GM21367 (cell line): ENCODE results near the gene CCDC61.

Experiments used
- ATAC-seq: cut with Tn5 transposase; IDR thresholded peaks from one replicate; pipeline ENCODE4 v1.9.1; 2021; ENCODE audit not compliant: unreplicated experiment

The CCDC61 gene

DNA sequence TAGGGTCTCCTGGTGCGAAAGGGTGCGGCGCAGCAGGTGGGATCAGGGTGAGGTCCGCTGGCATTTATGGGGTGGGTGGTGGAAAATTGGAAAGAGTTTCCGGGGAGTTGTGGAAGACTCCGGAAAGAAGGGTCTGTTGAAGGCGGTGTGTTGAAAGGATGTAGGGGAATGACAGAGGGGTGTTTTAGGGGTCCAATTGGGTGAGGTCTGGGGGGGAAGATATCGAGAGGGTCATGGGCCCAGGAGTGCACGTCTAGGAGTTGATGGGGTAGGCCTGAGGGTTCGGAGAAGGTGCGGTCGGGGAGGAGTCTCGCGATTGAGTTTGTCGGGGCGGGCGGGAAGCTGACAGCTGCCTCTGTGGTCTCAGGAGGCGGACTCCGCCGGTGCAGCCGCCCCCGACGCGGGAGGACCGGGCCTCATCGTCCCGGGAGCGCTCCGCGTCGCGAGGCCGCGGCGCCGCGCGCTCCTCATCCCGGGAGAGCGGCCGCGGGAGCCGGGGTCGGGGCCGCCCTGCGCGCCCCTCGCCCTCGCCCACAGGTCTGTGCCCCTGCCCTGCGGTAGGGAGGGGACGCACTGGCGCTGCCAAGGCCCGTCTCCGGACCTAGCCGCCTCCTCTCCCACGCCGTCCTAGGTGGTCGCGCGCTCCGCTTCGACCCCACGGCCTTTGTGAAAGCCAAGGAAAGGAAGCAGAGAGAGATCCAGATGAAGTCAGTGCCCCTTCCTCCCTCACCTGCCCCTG, 20.6 kb downstream of the CCDC61 start:
- ATAC-seq: no peak

DNA sequence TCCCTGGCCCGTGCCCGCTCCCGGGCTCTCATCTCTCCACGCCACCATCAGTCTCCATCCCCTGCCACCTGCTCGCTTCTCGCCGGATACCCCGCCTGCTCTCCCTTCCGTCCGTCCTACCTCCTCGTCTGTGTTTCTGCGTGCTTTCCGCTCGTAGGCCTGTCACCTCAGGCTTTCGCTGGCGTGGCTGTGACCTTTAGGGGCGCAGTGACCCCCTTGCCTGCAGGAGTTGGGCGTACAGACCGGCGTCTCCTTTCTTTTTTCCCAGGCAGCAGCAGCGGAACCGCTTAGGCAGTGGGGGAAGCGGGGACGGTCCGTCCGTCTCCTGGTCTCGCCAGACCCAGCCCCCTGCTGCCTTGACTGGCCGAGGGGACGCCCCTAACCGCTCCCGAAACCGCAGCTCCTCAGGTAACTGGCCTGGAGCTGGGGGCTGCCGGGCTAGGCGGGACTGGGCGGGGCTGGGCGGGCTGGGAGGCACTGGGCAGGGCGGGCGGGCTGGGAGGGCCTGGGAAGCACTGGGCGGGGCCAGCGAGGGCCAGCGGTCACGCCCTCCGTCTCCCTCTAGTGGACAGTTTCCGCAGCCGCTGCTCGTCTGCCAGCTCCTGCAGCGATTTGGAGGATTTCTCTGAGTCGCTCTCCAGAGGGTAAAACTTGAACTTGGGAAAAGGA, 21.3 kb downstream of the CCDC61 start:
- ATAC-seq: peak; percentile 66

DNA sequence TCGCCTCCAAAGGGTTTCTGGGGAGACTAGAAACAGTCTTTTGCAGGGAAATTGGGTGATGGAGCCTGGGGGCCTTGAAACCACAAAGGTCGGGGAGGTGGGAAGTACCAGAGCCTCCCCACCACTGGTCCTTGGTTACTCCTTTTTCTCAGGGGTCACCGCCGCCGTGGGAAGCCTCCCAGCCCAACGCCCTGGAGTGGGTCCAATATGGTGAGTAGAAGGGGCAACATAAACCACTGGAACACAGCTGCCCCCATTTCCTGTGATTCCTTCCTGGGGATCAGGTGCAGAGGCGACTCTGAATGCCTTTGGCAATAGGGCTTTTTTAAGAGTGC, 21.8 kb downstream of the CCDC61 start:
- no peak for ATAC-seq

DNA sequence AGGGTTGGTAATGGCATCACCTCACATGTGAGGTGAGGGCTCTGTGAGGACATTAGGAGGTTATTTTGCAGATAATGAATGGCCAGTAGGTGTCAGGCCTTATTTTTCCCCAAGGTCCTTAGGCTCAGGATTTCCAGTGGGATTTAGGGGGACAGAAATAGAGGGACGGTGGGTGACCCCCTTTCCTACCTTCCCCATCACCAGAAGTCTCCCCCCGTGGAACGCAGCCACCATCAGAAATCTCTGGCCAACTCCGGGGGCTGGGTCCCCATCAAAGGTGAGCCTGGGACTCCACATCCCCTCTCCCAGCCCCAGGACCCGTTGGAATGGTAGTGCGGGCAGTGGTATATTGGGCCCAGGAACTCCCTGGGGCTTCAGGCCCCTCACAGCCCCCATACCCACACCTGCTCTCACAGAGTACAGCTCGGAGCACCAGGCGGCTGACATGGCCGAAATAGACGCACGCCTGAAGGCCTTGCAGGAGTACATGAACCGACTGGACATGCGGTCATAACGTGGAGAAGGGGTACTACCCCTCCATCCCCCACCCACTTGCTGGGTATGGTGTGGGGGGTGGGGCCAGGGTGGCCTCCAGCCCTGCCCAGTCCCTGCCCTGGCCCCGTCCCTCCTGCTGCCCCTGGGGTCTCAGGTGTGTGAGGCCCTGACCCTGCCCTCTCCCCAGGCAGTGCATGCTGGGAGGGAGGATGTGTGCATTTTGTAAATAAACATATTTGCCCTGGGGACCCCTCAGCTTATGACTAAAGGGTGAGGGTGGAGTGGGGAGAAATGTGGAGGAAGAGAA, 22.8 kb downstream of the CCDC61 start:
- no peak for ATAC-seq

DNA sequence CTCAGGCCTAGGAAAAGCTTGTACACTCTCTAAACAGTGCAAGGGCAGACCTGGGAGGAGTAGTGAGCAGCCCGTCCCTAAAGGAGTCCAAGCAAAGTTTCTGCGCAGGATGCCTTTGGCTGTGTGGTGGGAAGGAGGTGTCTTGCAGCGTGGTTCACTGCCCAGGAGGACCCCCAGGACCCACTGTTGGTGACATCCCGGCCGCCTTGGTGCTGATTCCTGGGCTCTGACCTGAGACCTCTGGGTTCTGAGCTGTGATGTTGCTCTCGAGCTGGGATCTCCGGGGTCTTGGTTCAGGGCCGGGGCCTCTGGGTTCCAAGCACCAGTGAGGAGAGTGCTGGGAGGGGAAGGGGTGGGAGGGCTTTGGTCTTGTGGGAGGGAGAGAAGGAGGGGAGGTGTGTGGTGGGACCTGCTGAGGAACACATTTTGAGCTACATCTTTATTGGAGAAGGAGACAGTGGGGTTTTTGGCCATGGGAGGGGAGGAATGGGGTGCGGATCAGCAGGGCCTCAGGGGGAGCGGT, 23.5 kb downstream of the CCDC61 start:
- no peak for ATAC-seq

DNA sequence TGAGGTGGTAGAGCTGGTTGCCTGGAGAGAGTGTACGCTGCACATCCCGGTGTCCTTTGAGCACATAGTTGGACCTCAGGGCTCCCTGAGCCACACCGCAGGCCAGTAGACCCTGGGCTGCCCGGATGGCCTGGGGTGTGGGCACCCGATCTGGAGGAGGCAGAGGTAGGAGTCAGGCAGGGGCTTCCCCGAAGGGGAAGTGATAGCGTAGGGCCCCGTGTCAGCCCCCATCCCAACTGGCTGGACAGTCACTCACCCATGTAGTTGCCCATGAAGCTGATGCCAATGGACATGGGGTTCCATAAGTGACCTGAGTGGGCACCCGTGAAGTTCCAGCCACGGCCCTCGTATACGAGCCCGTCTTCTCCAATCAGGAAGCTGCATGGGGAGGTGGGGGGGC, 24.0 kb downstream of the CCDC61 start:
- no peak for ATAC-seq

DNA sequence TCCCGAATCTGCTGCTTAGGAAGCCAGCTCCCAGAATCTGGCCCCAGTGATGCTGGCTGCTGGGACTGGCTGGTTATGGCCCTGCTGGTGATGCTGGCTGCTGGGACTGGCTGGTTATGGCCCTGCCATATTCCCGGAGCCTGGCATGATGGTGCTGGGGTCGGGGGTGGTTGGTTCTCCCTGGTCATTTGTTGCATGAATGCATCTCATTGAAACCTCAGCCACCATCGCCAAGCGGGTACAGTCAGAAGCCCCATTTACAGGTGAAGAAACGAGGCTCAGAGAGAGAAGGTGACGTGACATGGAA, 25.5 kb downstream of the CCDC61 start:
- ATAC-seq: no peak

DNA sequence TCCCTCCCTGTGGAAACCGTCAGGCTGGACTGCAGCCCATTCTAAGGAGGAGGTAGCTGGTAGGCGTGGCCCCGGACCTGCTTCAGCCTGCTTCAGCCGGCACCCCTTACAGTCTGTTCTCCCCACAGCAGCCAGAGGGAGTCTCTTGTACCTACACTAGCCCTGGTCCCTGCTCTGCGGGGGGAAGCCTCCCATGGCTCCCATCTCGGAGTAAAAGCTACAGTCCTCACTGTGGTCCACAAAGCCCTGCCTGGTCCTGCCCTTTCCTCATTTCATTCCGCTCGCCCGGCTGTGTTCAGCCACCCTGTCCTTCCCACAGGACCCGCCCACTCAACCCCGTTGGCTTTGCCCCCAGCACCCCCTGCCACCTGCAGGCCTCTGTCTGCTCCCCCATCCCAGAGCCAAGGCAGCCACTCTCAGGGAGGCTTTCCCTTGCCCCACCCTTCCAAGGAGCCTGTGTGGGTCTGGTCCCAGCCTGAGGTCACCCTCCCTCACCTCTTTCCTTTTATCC, 26.3 kb downstream of the CCDC61 start:
- no peak for ATAC-seq

DNA sequence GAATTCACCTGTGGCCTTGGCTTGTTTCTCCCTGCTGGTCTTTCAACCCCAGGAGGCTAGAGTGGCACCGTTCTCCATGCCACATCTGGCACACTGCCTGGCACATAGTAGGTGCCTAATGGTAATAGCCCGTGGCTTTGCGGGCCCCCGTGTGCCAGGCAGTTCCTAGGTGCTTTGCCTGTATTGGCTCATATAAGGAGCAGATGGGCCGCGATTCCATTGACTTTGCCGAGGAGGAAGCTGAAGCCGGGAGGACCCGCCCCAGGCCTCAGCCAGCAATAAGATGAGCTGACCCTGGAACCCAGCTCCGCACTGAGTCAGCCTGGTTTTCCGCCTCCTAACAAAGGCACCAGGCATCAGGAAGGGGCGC, 26.8 kb downstream of the CCDC61 start:
- no peak for ATAC-seq

DNA sequence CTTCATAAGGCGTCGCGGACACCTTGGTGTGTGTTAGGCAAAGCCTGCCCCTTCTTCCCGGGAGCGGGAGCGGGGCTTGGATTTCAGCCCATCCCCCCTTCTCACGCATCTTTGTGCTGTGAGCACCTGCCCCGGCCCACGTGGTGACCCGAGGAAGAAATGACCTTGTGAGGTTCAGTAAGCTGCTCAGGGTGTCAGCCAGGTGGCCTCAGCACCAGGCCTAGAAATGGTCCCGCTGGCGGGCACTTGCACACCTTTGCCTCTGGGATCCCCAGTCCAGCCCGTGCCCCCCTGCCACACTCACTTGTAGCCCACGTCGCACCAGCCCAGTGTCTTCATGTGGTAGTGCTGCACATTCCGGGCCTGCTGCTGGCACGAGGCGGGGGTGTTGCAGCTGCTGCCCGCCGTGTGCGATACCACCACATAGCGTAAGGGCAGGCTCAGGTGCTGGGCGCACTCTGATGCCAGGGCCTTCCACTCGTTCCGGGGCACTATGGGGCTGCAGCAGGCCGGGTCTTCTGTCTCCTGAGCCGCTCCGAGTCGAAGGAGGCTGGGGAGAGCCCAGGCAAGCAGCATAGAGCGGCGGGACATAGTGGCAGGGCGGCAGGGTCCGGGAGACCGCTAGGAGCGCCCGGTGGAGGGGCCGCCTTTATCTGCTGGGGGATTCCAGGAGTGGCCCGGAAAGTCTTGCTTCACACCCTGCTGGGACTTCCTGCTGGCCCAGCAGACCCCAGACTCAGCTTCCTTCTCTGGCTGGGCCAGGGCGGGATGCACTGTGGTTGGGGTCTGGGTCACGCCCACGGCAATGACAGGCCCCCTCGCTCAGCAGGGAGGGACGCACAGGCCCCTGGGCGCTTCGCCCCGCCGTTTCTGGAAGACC, 27.4 kb downstream of the CCDC61 start, which contains the start of gene PGLYRP1:
TSS of gene PGLYRP1 (minus strand) at position 623 of the 880 bp plus-strand sequence. CDS start at position 591, 32 bp downstream.
- ATAC-seq: no peak

DNA sequence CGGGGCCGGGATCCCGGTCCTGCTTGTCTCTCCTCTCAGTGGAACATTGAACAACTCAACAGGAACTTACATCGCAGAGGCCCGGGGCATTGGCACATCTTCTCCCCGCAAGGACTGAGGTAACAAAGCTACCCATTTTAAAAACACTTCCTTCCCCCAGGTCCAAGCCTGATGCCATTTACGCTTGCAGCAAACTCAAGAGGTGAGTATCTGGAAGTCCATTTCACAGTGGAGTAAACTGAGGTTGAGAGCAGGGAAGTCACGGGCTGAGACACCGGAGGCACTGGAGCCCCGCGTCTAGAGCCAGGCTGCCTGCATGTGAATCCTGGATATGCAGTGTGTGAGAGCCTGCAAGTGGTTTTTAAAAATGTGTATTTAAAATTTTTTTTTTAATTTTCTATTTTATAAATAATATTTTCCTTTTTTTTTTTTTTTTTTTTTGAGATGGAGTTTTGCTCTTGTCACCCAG, 28.1 kb downstream of the CCDC61 start:
- no peak for ATAC-seq

DNA sequence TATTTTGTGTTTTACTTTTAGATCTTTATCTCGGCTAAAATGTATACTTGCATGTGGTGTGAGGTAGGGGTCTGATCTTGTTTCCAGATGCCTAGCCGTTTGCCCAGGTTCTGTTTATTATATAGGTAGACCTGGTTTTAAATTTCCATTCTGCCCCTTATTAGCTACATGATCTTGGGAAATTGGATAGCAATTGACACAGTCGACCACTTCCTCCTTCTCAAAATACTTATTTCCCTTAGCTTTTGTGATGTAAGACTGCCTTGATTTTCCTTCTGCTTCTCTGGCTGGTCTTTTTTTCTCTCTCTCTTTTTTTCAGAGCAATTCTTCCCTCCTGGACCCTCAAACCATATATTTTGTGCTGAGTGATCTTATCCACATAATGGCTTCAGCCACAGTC, 30.6 kb downstream of the CCDC61 start:
- ATAC-seq: no peak

DNA sequence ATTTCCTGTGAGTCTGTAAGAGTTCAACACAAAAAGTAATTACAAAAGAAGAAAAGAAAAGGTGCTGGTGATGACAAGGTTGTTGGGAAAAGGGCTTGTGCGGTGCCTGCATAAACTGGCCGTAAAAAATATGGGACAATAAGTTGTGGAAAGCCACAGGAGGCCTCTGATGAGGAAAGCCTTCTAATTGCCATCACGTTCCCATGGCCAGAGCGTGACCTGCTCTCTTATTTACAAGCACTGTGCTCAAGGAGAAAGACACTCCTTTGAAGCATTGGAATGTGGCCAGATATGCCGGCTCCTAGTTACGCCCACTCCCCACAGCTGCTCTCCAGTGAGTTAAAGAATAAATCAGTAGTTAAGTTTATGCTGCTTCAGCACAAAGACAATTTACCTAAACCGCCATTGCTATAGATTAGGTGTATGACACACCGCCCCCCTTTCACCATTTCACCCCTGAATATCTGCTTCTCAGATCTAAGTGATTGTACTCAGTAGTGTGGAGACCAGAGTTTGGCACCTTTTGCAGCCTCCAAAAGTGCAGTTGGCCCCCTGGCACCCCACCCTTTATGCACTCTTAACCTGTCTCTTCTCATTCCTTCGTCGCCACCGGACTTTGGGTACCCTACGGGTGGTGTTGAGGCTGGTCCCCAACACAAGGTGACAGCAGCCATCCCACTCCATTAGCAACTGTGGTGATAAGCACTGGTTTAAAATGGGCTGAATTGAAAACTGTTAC, 35.7 kb downstream of the CCDC61 start:
- ATAC-seq: no peak

DNA sequence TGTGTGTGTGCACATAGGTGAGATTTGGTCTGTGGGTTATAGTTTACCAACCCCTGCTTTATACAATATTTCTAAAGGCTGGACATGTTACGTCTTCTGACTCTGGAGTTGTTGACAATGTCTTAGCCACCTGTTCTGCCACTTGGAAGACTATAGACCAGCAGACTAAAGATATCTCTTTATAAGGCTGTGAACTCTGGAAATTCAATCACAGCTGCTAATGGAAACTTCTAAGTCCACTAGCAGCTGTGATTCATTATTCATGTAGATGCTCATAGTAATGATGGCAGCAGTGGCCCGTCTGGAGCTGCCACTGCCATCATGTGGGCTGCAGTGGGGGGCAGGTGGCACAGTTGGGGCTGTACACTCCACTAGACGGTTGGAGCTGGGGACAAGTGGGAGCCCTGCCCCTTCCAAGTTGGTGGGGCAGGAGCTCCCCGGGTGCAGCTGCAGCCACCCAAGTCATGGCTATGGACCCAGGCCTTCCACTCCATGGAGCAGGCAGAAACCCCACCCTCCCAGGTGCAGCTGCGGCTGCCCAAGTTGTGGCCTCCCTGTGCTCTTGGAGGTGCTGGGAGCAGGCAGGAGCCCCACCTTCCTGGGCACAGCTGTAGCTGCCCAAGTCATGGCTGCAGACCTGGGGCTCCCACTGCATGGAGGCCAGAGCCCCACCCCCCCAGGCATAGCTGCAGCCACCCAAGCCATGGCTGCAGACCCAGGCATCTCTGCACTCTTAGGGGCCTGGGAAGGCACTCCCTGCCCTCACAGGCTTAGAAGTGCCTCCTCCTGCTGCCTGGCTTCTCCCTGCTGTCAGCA, 36.7 kb downstream of the CCDC61 start:
- ATAC-seq: no peak

DNA sequence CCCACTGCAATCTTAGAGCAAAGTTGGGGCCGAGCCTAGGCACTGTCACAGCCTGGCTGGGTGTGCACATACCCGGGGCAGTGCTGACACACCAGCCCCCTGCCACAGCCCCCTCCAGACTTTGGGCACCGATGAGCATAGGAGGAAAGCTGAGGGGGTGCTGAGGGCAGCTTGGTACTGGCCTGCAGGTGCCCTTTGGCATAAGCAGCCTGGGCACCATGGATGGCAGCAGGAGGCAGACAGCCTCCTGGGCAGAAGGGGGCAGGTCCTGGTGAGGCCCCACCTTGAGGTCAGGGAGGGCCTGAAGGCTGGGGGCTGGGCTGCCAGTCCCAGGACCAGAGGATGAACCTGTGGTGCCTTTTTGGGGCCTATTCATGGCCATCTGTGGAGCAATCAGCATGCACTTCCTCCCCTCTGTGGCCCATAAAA, 37.3 kb downstream of the CCDC61 start:
- no peak for ATAC-seq

DNA sequence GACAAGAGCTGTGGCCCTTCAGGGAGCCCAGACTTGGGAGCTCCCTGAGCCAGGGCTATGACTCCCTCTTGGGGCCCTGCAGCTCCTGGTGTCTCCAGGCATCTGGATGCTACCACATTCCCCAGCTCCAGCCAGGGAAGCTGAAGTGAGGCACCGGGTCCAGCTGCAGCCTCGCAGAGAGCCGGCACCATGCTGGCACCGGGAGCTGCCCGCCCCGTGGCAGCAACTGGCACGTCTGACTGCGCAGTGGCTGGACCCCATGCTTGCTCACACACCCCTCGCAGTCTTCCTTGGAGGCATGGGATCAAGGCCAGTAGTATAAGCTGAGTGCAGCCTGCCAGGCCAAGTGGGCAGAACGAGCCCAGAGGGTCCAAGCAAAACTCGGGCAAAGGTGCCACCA, 38.1 kb downstream of the CCDC61 start:
- ATAC-seq: no peak

DNA sequence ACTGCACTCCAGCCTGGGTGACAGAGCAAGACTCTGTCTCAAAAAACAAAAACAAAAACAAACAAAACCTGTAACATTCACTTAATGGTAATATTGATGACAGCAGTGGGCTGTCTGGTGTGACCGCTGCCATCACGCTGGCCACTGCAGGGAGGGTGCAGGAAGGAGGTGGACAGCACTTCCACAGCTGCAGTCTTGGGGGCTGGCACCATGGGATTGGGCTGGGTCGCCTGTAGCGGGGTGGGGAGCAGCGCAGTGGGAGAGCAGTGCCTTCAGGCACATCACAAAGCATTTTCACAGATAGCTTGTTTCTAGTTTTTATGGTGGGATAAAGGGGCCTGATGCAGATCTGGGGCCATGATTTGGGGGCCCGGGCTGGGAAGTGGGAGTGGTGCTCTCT, 40.3 kb downstream of the CCDC61 start:
- ATAC-seq: no peak

DNA sequence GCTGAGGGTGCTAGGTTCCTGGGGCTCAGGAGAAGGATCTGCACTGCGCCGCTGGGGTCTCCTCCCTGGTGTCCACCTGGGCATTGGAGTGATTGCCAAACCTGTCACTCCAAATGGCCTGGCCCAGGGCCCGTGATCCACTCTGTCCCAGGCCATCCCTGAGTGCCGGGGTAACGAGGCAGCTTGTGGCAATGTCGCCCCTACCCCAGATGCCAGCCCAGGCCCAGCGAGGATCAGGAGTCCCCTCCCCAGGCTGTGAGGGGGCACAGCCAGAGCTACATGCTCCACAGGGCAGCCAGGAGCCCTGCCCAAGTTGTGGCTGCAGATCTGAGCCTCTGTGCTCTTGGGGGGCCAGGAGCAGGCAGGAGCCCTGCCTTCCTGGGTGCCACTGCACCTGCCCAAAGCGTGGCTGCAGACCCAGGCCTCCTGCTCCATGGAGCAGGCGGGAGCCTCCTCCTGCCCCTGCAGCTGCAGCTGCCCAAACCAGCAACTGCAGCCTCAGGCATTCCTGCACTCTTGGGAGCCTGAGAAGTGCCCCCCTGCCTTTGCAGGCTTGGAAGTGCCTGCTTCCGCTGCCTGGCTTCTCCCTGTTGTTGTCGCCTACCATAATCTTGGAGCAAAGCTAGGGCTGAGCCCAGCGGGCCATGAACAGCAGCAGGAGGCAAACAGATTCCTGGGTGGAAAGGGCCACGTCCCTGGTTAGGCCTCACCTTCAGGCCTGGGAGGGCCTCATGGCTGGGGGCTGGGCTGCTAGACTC, 40.9 kb downstream of the CCDC61 start:
- ATAC-seq: no peak
